GM18498 (cell line): Measurements from ENCODE around the gene MCM3AP.
"Not testable (repeated sequence)": the region's sequence is repeated elsewhere in the genome, so short reads cannot be mapped to it uniquely, and the experiment has no call there.

Experiments
- ATAC-seq: cut with Tn5 transposase; IDR thresholded peaks from one replicate; pipeline ENCODE4 v1.9.1; 2021; ENCODE audit warnings: mild to moderate bottlenecking, moderate library complexity; ENCODE audit not compliant: unreplicated experiment

The MCM3AP gene

DNA sequence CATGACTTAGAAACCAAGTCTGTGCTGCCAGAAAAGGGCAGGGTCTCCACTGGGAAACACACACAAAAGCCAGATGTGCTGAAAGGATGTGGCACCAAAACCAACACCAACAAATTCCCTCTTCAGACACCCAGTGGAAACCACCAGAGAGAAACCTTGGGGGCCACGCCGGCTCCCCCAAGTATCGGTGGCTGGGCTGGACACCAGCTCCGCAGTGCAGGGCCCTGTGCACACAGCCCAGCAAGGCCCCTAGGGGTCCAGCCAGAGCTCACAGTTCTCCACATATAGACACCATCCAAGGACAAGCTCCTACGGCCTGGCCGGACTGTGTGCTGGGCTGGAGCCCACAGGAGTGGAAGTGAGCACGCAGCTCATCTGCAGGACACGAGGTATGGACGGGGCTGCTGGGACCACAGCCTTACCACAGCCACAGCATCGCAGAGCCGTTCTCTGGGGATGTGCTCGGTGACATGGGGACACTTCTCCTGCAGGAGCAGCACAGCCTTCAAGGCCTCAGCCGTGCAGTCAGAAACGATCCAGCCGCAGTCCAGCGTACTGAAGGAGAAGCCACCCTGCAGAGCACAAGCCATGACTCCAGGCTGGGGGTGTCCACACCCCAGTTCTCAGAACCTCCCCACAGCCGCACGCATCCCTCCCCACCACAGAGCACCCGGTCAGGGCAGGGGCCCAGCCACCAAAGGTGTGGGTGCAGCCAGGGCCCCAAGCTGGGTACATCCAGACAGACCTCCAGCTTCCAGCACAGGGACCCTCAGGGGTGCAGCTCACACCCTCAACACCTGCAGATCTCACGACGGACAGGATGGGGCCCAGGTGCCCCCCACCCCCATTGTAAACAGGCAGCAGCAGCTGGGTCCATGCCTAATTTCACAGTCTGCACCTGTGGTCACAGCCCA is 78.1 kb downstream of the MCM3AP start:
- no peak for ATAC-seq

- no peak for ATAC-seq
Observed at GRCh38 chr21:46206163-46207005, 79.0 kb downstream of the MCM3AP start.

DNA sequence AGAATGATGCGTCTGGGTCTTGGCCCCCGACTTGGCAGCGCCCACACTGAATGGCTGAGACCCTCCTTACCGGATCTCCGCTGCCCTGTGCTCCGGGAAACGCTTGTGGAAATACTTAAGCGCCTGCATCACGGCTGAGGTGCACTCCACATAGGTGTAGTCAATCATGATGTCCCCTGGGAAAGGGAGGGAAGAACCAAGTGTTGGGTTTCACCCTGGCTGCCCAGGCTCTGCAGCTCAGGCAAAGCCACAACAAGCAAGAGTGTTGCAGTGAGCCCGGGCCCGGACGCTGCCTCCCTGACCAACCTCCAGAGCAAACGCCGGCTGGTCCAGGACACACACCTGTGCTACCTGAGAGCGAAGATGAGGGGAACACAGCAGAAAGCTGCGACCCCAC is 79.6 kb downstream of the MCM3AP start:
- no peak for ATAC-seq

DNA sequence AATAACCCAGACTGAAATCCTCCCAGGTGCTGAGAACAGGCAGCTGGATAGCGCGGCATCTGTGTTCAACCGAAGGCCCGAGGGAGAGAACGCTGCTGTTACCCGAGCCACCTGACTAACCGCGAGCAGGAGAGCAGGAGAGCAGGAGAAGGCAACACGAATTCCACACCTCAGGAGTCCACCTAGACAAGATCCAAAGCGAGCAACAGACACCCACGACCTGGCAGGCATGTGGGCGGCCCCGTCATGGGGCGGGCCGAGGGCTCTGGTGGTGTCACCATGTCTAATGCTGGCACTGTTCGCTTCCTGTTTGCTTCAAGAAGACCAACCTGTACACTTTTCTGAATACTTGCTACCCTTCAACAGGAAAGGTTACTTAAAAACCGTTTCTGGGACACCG is 80.2 kb downstream of the MCM3AP start:
- no peak for ATAC-seq

DNA sequence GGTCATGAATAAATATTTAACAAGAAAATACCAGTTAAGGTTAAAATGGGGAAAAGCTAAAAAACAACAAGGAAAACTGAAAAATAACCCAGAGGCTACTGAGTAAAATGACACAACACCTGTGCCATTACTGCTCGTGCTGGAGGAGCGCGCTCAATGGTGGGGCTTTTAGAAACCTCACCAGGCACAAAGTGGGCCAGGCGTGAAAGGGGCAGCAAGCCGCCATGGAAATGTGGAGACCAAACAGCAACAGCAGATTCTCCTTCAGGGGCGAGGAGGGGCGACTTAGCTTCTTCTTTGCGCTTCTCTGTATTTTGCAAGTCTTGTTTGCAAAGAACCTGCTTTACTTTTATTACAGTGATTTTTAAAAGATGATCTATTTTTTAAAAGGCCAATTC is 82.2 kb downstream of the MCM3AP start:
- no peak for ATAC-seq

- ATAC-seq, result no peak
Observed at GRCh38 chr21:46202592-46203202, 82.7 kb downstream of the MCM3AP start.

- not testable (repeated sequence) for ATAC-seq
Observed at GRCh38 chr21:46200877-46201803, 84.3 kb downstream of the MCM3AP start.

- no peak for ATAC-seq
Observed at GRCh38 chr21:46199436-46200373, 85.7 kb downstream of the MCM3AP start.

GRCh38 chr21:46196733-46197132 is 88.7 kb downstream of the MCM3AP start:
- no peak for ATAC-seq

GRCh38 chr21:46195595-46196195 is 89.7 kb downstream of the MCM3AP start:
- no peak for ATAC-seq

GRCh38 chr21:46194374-46195334 is 90.8 kb downstream of the MCM3AP start:
- ATAC-seq, result no peak

DNA sequence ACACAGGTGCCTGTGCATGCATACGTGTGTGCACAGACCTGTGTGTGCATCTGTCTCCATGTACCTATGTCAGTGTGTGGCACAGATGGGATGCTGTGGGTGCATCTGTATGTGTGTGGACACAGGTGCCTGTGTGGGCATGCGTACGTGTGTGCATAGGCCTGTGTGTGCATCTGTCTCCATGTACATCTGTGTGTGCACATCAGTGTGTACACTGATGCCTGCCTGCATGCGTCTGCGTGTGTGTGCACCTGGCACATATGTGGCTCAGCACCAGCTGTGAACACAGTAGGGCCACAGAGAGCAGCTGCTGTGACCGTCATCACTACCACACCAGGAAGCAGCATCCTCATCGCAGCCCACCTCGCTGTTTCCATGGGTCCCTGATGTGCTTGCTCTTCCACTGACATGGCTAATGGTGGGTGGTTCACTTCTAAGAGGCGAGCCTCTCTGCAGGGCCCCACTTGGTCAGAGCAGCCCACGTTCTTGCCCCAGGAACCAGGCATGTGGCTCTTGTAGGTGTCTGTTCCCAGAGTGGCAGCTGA is 91.5 kb downstream of the MCM3AP start:
- ATAC-seq, result no peak

- no peak for ATAC-seq
Observed at GRCh38 chr21:46191686-46192575, 93.5 kb downstream of the MCM3AP start.

DNA sequence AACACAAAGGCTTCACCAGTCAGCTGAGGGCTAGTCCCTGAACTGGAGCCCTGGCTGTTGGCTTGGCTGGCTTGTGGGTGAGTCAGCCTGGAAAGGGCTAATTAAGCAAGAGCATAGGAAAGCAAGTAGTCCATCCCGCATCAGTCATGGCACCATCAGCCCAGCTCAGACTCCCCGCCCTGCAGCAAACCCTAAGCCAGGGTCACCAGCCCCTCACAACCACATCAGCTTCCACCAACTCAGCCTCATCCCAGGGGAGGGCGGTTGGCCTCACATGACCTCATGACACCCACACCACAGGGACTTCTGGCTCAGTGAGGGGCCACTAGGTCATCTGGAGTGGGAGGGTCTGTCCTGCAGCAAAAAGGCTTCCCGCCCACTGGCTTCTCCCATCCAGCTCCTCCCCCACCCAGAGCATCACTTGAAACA is 94.1 kb downstream of the MCM3AP start:
- ATAC-seq, result no peak

GRCh38 chr21:46190491-46191131 is 94.8 kb downstream of the MCM3AP start:
- ATAC-seq, result no peak

GRCh38 chr21:46189959-46190490 is 95.4 kb downstream of the MCM3AP start:
- ATAC-seq, result no peak
